GM18858 (cell line): ENCODE data around the gene CALM3.
"Not testable (repeated sequence)": the region's sequence is repeated elsewhere in the genome, so short reads cannot be mapped to it uniquely, and the experiment has no call there.

Source experiments
- ATAC-seq: cut with Tn5 transposase; IDR thresholded peaks from one replicate; pipeline ENCODE4 v1.9.1; 2021; ENCODE audit not compliant: unreplicated experiment

Gene CALM3

GRCh38 chr19:46601318-46602224 is at the start of gene CALM3:
Gene CALM3 (plus strand): TSS chr19:46601330. CDS start chr19:46601435, 105 bp downstream.
- no peak for ATAC-seq

GRCh38 chr19:46552891-46553290 is 48.2 kb upstream of the CALM3 start:
- no peak for ATAC-seq

GRCh38 chr19:46554161-46554560 is 47.0 kb upstream of the CALM3 start:
- ATAC-seq, result no peak

GRCh38 chr19:46555628-46556280 is 45.4 kb upstream of the CALM3 start:
- no peak for ATAC-seq

- not testable (repeated sequence) for ATAC-seq
These were observed 44.7 kb upstream of the CALM3 start for GRCh38 chr19:46556471-46556870.

GRCh38 chr19:46559203-46559602 is 41.9 kb upstream of the CALM3 start:
- no peak for ATAC-seq

GRCh38 chr19:46559675-46560074 is 41.5 kb upstream of the CALM3 start:
- not testable (repeated sequence) for ATAC-seq

- no peak for ATAC-seq
These were observed 36.4 kb upstream of the CALM3 start for GRCh38 chr19:46564701-46565100.

- ATAC-seq, result no peak
These were observed 29.6 kb upstream of the CALM3 start for GRCh38 chr19:46571495-46571894.

GRCh38 chr19:46573679-46574498 is 27.2 kb upstream of the CALM3 start:
- ATAC-seq, result no peak

GRCh38 chr19:46574533-46574932 is 26.6 kb upstream of the CALM3 start:
- ATAC-seq, result no peak

- no peak for ATAC-seq
These were observed 22.7 kb upstream of the CALM3 start for GRCh38 chr19:46578450-46578849.

GRCh38 chr19:46579361-46579879 is 21.7 kb upstream of the CALM3 start:
- no peak for ATAC-seq

GRCh38 chr19:46580247-46580646 is 20.9 kb upstream of the CALM3 start:
- no peak for ATAC-seq

- no peak for ATAC-seq
These were observed 15.6 kb upstream of the CALM3 start for GRCh38 chr19:46585539-46585938.

- ATAC-seq, result no peak
These were observed 14.8 kb upstream of the CALM3 start for GRCh38 chr19:46586294-46586693.

- ATAC-seq, result no peak
These were observed 13.3 kb upstream of the CALM3 start for GRCh38 chr19:46587861-46588260.

GRCh38 chr19:46591254-46591653 is 9.9 kb upstream of the CALM3 start:
- ATAC-seq, result no peak

- ATAC-seq, result no peak
These were observed 9.3 kb upstream of the CALM3 start for GRCh38 chr19:46591870-46592269.

- ATAC-seq, result no peak
These were observed 5.1 kb upstream of the CALM3 start for GRCh38 chr19:46596008-46596407.

GRCh38 chr19:46598372-46598917 is 2.7 kb upstream of the CALM3 start:
- no peak for ATAC-seq
